HL-60 (cell line): Measurements from ENCODE around the gene DNAH7.

ENCODE experiments used
- DNase-seq, 2 experiments: peaks; one replicate each; pipeline ENCODE4 v3.0.0-alpha.2; 2010 to 2020; ENCODE audit warnings: low read depth in 1 of 2, low spot score in 1 of 2
- H3K27ac ChIP-seq: fragments of 250-450 bp; sonication (Bioruptor Pico); replicated peaks from 2 replicates; pipeline ENCODE4 v1.5.1; 2020; ENCODE audit warnings: mild to moderate bottlenecking, moderate library complexity
- H3K27me3 ChIP-seq: fragments of 250-450 bp; sonication (Bioruptor Pico); 2 replicates; pipeline ENCODE4 v1.5.1; 2021; ENCODE audit warnings: mild to moderate bottlenecking, moderate library complexity; ENCODE audit not compliant: insufficient read depth, poor library complexity, severe bottlenecking
- H3K4me3 ChIP-seq: replicated peaks from 2 replicates; pipeline ENCODE4 v1.5.1; 2011; ENCODE audit warnings: mild to moderate bottlenecking, control low read depth, low read length; ENCODE audit not compliant: insufficient read depth
- CTCF ChIP-seq: IDR thresholded peaks from one replicate; pipeline ENCODE4 v1.5.1; 2011; ENCODE audit warnings: low read length, control low read depth, inconsistent platforms; ENCODE audit not compliant: insufficient read depth
- GABPA ChIP-seq: IDR thresholded peaks from 2 replicates; pipeline ENCODE4 v1.6.1; 2012; ENCODE audit warnings: low read depth
- POLR2AphosphoS5 ChIP-seq: IDR thresholded peaks from 2 replicates; pipeline ENCODE4 v1.6.1; 2012; ENCODE audit warnings: low read depth
- REST ChIP-seq: IDR thresholded peaks from 2 replicates; pipeline ENCODE4 v1.6.1; 2012; ENCODE audit warnings: low read depth; ENCODE audit not compliant: insufficient replicate concordance
- SPI1 ChIP-seq: IDR thresholded peaks from 2 replicates; pipeline ENCODE4 v1.6.1; 2012; ENCODE audit warnings: low read depth, mild to moderate bottlenecking, borderline replicate concordance

Gene DNAH7

DNA sequence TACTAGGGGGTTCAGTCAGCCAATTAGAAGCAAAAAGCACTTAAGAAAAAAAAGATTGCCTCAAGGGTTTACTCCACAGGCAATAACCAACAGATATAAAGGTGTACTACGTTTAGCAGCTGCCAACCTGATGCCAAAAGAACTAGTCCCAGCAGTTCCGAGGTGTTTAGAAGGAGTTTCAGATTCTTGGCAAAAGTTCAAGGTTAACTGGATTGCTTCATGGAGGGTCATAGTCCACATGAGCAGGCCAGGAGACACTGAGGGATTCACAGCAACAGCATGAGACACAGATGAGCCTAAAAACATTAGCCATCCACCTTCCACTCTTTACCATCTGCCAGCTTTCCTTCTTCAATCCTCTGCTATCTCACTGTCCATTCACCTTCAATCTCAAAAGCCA is 4.9 kb upstream of the DNAH7 start:
- H3K27ac ChIP-seq = no peak overlapping the region
- no peak overlapping the region for H3K4me3 ChIP-seq
- no peaks in the 10 kb centered on the region for H3K27me3 ChIP-seq
- DNase-seq = no peak
- TF ChIP-seq SPI1 (no peak), GABPA (no peak), CTCF (no peak), REST (no peak), POLR2AphosphoS5 (no peak)

GRCh38 chr2:196067088-196067382 is 1.6 kb downstream of the DNAH7 start:
- Histone ChIP-seq H3K4me3 (no peak overlapping the region), H3K27ac (no peak overlapping the region), H3K27me3 (no peaks in the 10 kb centered on the region)
- TF ChIP-seq GABPA (no peak), REST (no peak), SPI1 (no peak), POLR2AphosphoS5 (no peak), CTCF (no peak)
- DNase-seq = peak in 1 of 2 experiments; percentile 7

- no peak for DNase-seq
These were observed 2.1 kb downstream of the DNAH7 start for GRCh38 chr2:196066291-196067087.

More at GRCh38 chr2:196066291-196067087, 2.1 kb downstream of the DNAH7 start:
- Histone ChIP-seq H3K27me3 (no peaks in the 10 kb centered on the region), H3K4me3 (no peak overlapping the region), H3K27ac (no peak overlapping the region)
- TF ChIP-seq POLR2AphosphoS5 = no peak
- peak; percentile 28 for TF ChIP-seq CTCF
